Measurements from ENCODE around the gene SFXN3.

DNA sequence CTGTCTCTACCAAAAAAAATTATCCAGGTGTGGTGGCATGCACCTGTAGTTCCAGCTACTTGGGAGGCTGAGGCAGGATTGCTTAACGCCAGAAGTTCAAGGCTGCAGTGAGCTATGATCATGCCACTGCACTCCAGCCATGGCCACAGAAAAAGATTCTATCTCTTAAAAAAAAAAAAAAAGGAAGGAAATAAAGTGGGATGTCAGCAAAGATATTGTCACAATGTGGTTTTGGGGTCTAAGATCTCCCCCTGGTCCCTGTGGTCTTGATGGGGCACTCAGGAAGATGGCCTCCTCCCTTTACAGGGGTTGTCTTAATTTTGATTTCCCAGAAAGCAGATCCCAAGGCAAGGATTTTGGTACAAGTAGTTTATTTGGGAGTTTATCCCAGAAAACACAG lies 23.3 kb downstream of the SFXN3 start:
- no peak for TF ChIP-seq CTCF (IDR thresholded peaks at IDR 0.05; ENCODE audit: borderline replicate concordance, extremely low read depth, low read length, poor library complexity, severe bottlenecking)
- no peak for TF ChIP-seq EZH2 (IDR thresholded peaks at IDR 0.05; ENCODE audit: borderline replicate concordance, low read depth, low read length, severe bottlenecking)

Data from DND-41 (cell line).